ENCODE data around the gene L3MBTL2.
A peak's percentile ranks its signal among the peaks of the same experiment; 100 is the strongest.

The L3MBTL2 gene

GRCh38 chr22:41223535-41223934 is 18.4 kb downstream of the L3MBTL2 start:
- H3K36me3 ChIP-seq (replicated peaks), result peaks cover 68% of the 10 kb centered on the region
- in situ Hi-C loops (cut with MboI; ENCODE audit: low sequenced_read_pairs), result no loop called here
- H3K27me3 ChIP-seq (ENCODE audit: low read depth), result no peaks in the 10 kb centered on the region
- no peaks in the 10 kb centered on the region for H3K9me3 ChIP-seq
- no peak for DNase-seq (ENCODE audit: low spot score in 2 of 2)
- H3K4me1 ChIP-seq, result no peaks in the 10 kb centered on the region
- no peak overlapping the region for H3K4me3 ChIP-seq

GRCh38 chr22:41226723-41227655 is 21.9 kb downstream of the L3MBTL2 start:
- in situ Hi-C loops (cut with MboI; ENCODE audit: low sequenced_read_pairs), result no loop called here
- no peaks in the 10 kb centered on the region for H3K4me1 ChIP-seq
- no peak for DNase-seq (ENCODE audit: low spot score in 2 of 2)
- H3K4me3 ChIP-seq, result no peak overlapping the region
- no peaks in the 10 kb centered on the region for H3K27me3 ChIP-seq (ENCODE audit: low read depth)
- H3K36me3 ChIP-seq (replicated peaks), result peaks cover 53% of the 10 kb centered on the region
- no peaks in the 10 kb centered on the region for H3K9me3 ChIP-seq

GRCh38 chr22:41229215-41229614 is 24.1 kb downstream of the L3MBTL2 start:
- in situ Hi-C loops (cut with MboI; ENCODE audit: low sequenced_read_pairs), result no loop called here
- H3K9me3 ChIP-seq, result no peaks in the 10 kb centered on the region
- peaks cover 37% of the 10 kb centered on the region for H3K36me3 ChIP-seq (replicated peaks)
- H3K4me1 ChIP-seq, result no peaks in the 10 kb centered on the region
- H3K27me3 ChIP-seq (ENCODE audit: low read depth), result no peaks in the 10 kb centered on the region
- no peak for DNase-seq (ENCODE audit: low spot score in 2 of 2)
- no peak overlapping the region for H3K4me3 ChIP-seq

GRCh38 chr22:41229730-41230400 is 24.8 kb downstream of the L3MBTL2 start:
- Histone ChIP-seq H3K4me3 (no peak overlapping the region), H3K4me1 (no peaks in the 10 kb centered on the region), H3K36me3 (replicated peaks) (peaks cover 31% of the 10 kb centered on the region), H3K27me3 (ENCODE audit: low read depth) (no peaks in the 10 kb centered on the region), H3K9me3 (no peaks in the 10 kb centered on the region)
- in situ Hi-C loops (cut with MboI; ENCODE audit: low sequenced_read_pairs), result no loop called here
- no peak for DNase-seq (ENCODE audit: low spot score in 2 of 2)

- Histone ChIP-seq H3K9me3 (no peaks in the 10 kb centered on the region), H3K27me3 (ENCODE audit: low read depth) (no peaks in the 10 kb centered on the region), H3K4me3 (no peak overlapping the region), H3K4me1 (no peaks in the 10 kb centered on the region), H3K36me3 (replicated peaks) (peaks cover 26% of the 10 kb centered on the region)
- DNase-seq (ENCODE audit: low spot score in 2 of 2), result no peak
- in situ Hi-C loops (cut with MboI; ENCODE audit: low sequenced_read_pairs), result no loop called here
Measured at GRCh38 chr22:41230401-41230785, 25.3 kb downstream of the L3MBTL2 start.

- no peaks in the 10 kb centered on the region for H3K9me3 ChIP-seq
- H3K4me3 ChIP-seq, result no peak overlapping the region
- peaks cover 3% of the 10 kb centered on the region; the same call in 1 of the 2 replicates for H3K4me1 ChIP-seq
- peaks cover 16% of the 10 kb centered on the region for H3K36me3 ChIP-seq (replicated peaks)
- no peaks in the 10 kb centered on the region for H3K27me3 ChIP-seq (ENCODE audit: low read depth)
- in situ Hi-C loops (cut with MboI; ENCODE audit: low sequenced_read_pairs), result no loop called here
- DNase-seq (ENCODE audit: low spot score in 2 of 2), result no peak
Measured at GRCh38 chr22:41231369-41231768, 26.3 kb downstream of the L3MBTL2 start.

- DNase-seq (ENCODE audit: low spot score in 2 of 2), result no peak
- Histone ChIP-seq H3K9me3 (no peaks in the 10 kb centered on the region), H3K27me3 (ENCODE audit: low read depth) (no peaks in the 10 kb centered on the region), H3K4me1 (peaks cover 3% of the 10 kb centered on the region), H3K4me3 (no peak overlapping the region), H3K36me3 (replicated peaks) (peaks cover 5% of the 10 kb centered on the region)
- in situ Hi-C loops (cut with MboI; ENCODE audit: low sequenced_read_pairs), result no loop called here
Measured at GRCh38 chr22:41234815-41235695, 29.9 kb downstream of the L3MBTL2 start.

- DNase-seq (ENCODE audit: low spot score in 2 of 2), result no peak
- Histone ChIP-seq H3K9me3 (no peaks in the 10 kb centered on the region), H3K36me3 (replicated peaks) (no peaks in the 10 kb centered on the region), H3K4me3 (no peak overlapping the region), H3K27me3 (ENCODE audit: low read depth) (no peaks in the 10 kb centered on the region), H3K4me1 (peaks cover 3% of the 10 kb centered on the region)
- in situ Hi-C loops (cut with MboI; ENCODE audit: low sequenced_read_pairs), result no loop called here
Measured at GRCh38 chr22:41237036-41237706, 32.1 kb downstream of the L3MBTL2 start.

GRCh38 chr22:41237707-41238569 is 32.8 kb downstream of the L3MBTL2 start:
- DNase-seq (ENCODE audit: low spot score in 2 of 2), result peak; percentile 27 to 74

GRCh38 chr22:41238570-41239442 is 33.7 kb downstream of the L3MBTL2 start:
- Histone ChIP-seq H3K36me3 (replicated peaks) (no peaks in the 10 kb centered on the region), H3K27me3 (ENCODE audit: low read depth) (no peaks in the 10 kb centered on the region), H3K4me1 (peaks cover 3% of the 10 kb centered on the region), H3K4me3 (no peak overlapping the region), H3K9me3 (no peaks in the 10 kb centered on the region)
- in situ Hi-C loops (cut with MboI; ENCODE audit: low sequenced_read_pairs), result no loop called here
- no peak for DNase-seq (ENCODE audit: low spot score in 2 of 2)

More at GRCh38 chr22:41237707-41238569, 32.8 kb downstream of the L3MBTL2 start:
- in situ Hi-C loops (cut with MboI; ENCODE audit: low sequenced_read_pairs), result no loop called here
- no peaks in the 10 kb centered on the region for H3K36me3 ChIP-seq (replicated peaks)
- H3K9me3 ChIP-seq, result no peaks in the 10 kb centered on the region
- no peaks in the 10 kb centered on the region for H3K27me3 ChIP-seq (ENCODE audit: low read depth)
- H3K4me3 ChIP-seq, result no peak overlapping the region
- H3K4me1 ChIP-seq, result peaks cover 3% of the 10 kb centered on the region

- DNase-seq (ENCODE audit: low spot score in 2 of 2), result no peak
- H3K9me3 ChIP-seq, result no peaks in the 10 kb centered on the region
- in situ Hi-C loops (cut with MboI; ENCODE audit: low sequenced_read_pairs), result no loop called here
Measured at GRCh38 chr22:41239443-41240128, 34.5 kb downstream of the L3MBTL2 start.

More at GRCh38 chr22:41239443-41240128, 34.5 kb downstream of the L3MBTL2 start:
- peaks cover 3% of the 10 kb centered on the region for H3K4me1 ChIP-seq
- H3K36me3 ChIP-seq (replicated peaks), result no peaks in the 10 kb centered on the region
- H3K4me3 ChIP-seq, result no peak overlapping the region
- no peaks in the 10 kb centered on the region for H3K27me3 ChIP-seq (ENCODE audit: low read depth)

All from HAP-1 (cell line).